NCI-H2081 (cell line): ENCODE measurements around the gene ITPRIPL2.

Experiments used
- DNase-seq, 2 experiments: peaks; one replicate each; lab custom pipeline; 2025; lab: John Stamatoyannopoulos, UW

Gene ITPRIPL2

GRCh38 chr16:19113577-19114358 is at the start of gene ITPRIPL2:
ITPRIPL2 (plus strand) TSS chr16:19113964; CDS start chr16:19114462, 498 bp downstream.
- DNase-seq = peak in 1 of 2 experiments; percentile 7

- no peak for DNase-seq
Measured at GRCh38 chr16:19066988-19067348, 46.8 kb upstream of the ITPRIPL2 start.

GRCh38 chr16:19067349-19068236 is 46.2 kb upstream of the ITPRIPL2 start, which contains the start of gene COQ7:
COQ7 (plus strand) TSS chr16:19067614; CDS start chr16:19067665, 51 bp downstream.
- peak; percentile 98 to 100 for DNase-seq

GRCh38 chr16:19068237-19068815 is 45.4 kb upstream of the ITPRIPL2 start:
- DNase-seq = no peak

GRCh38 chr16:19071811-19072777 is 41.7 kb upstream of the ITPRIPL2 start:
- DNase-seq = no peak

GRCh38 chr16:19073344-19073743 is 40.4 kb upstream of the ITPRIPL2 start:
- no peak for DNase-seq

GRCh38 chr16:19073863-19074262 is 39.9 kb upstream of the ITPRIPL2 start:
- DNase-seq = no peak

GRCh38 chr16:19075511-19075910 is 38.3 kb upstream of the ITPRIPL2 start:
- no peak for DNase-seq

- no peak for DNase-seq
Measured at GRCh38 chr16:19077879-19078278, 35.9 kb upstream of the ITPRIPL2 start.

GRCh38 chr16:19083670-19084069 is 30.1 kb upstream of the ITPRIPL2 start:
- DNase-seq = no peak

- DNase-seq = no peak
Measured at GRCh38 chr16:19084139-19084538, 29.6 kb upstream of the ITPRIPL2 start.

- no peak for DNase-seq
Measured at GRCh38 chr16:19084879-19085278, 28.9 kb upstream of the ITPRIPL2 start.

GRCh38 chr16:19085679-19086200 is 28.0 kb upstream of the ITPRIPL2 start:
- DNase-seq = no peak

- DNase-seq = peak; percentile 73 to 78
Measured at GRCh38 chr16:19086322-19087199, 27.2 kb upstream of the ITPRIPL2 start.

GRCh38 chr16:19088341-19088916 is 25.3 kb upstream of the ITPRIPL2 start:
- DNase-seq = no peak

GRCh38 chr16:19089410-19089955 is 24.3 kb upstream of the ITPRIPL2 start:
- no peak for DNase-seq

GRCh38 chr16:19090916-19091315 is 22.8 kb upstream of the ITPRIPL2 start:
- DNase-seq = no peak

GRCh38 chr16:19092653-19093410 is 20.9 kb upstream of the ITPRIPL2 start:
- no peak for DNase-seq
